Measurements from ENCODE around the gene THSD7A. TPM values are rescaled to one million over a fixed set of nuclear protein-coding genes. Genes with fewer than 3 reads are reported as not detected.

THSD7A gene
- total RNA-seq, 3 donors from 2014 or later (not counting 1 experiment from before 2014, with no cell fraction given) = 0.29 to 8.6 TPM; not detected in 1

DNA sequence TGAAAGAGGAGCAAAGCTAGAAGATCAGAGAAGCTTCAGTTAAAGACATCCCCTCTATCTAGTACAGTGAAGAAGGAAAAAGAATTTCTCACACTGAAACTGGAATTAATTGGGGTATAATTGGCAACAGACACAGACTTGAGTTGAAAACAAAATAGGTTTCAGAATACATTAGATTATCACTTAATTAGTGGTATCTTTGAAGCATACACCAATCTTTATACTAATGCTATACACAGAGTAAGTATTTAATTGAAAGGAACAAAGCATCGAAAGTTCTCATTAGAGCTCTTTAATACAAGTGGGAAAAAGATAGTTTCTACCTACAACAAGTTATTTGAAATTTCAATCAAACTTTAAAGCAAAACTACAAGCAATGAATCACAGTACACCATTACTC, 128.2 kb downstream of the THSD7A start:
- Histone ChIP-seq H3K36me3 (ENCODE audit: control insufficient read depth, insufficient read depth, low read length) (no peaks in the 10 kb centered on the region), H3K27ac (ENCODE audit: low read length) (no peak overlapping the region), H3K9me3 (ENCODE audit: control insufficient read depth, insufficient read depth, low read length) (no peaks in the 10 kb centered on the region), H3K27me3 (ENCODE audit: control insufficient read depth, insufficient read depth, low read length) (no peaks in the 10 kb centered on the region), H3K4me1 (ENCODE audit: control insufficient read depth, insufficient read depth, low read length) (no peaks in the 10 kb centered on the region), H3K4me3 (ENCODE audit: low read length) (no peak overlapping the region)
- TF ChIP-seq, protein P1, sequence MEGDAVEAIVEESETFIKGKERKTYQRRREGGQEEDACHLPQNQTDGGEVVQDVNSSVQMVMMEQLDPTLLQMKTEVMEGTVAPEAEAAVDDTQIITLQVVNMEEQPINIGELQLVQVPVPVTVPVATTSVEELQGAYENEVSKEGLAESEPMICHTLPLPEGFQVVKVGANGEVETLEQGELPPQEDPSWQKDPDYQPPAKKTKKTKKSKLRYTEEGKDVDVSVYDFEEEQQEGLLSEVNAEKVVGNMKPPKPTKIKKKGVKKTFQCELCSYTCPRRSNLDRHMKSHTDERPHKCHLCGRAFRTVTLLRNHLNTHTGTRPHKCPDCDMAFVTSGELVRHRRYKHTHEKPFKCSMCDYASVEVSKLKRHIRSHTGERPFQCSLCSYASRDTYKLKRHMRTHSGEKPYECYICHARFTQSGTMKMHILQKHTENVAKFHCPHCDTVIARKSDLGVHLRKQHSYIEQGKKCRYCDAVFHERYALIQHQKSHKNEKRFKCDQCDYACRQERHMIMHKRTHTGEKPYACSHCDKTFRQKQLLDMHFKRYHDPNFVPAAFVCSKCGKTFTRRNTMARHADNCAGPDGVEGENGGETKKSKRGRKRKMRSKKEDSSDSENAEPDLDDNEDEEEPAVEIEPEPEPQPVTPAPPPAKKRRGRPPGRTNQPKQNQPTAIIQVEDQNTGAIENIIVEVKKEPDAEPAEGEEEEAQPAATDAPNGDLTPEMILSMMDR (IDR thresholded peaks at IDR 0.05) = no peak
- Mint-ChIP-seq H3K9me3 (peaks cover 7 to 17% of the 10 kb centered on the region in 2 donors), H3K27me3 (ENCODE audit: low read depth in 2 of 2) (no peaks in the 10 kb centered on the region), H3K27ac (no peak overlapping the region), H3K4me1 (no peaks in the 10 kb centered on the region), H3K4me3 (no peak overlapping the region), H3K36me3 (no peaks in the 10 kb centered on the region)
- ATAC-seq (no peak), DNase-seq (no peak)
- intact Hi-C loops (cut with micrococcal nuclease) = no loop called here
- WGBS (ENCODE audit: insufficient coverage) = no CpG with 5 or more reads among the region's 1 CpG

DNA sequence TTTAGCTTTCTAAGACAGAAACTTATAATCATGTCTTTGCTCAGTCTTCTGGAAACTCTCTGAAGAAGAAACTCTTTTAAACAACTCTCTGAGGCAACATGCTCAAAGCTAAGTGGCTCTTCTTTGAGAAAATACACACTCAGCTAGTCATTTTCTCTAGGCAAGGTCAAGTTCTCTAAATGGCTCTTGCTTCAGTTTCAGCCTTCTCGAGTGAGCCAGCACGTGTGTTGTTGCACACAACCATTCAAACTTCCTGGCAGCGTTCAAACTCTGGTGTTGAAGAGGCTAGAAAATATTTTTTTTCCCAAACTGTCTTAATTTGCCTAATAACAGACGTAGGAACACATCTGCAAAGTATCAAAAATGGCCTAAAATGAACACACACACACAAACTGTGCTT, 129.1 kb downstream of the THSD7A start:
- no peaks in the 10 kb centered on the region for H3K27me3 ChIP-seq (ENCODE audit: control insufficient read depth, insufficient read depth, low read length)
- Mint-ChIP-seq H3K9me3 (peaks cover 8 to 13% of the 10 kb centered on the region in 2 donors), H3K36me3 (no peaks in the 10 kb centered on the region), H3K4me1 (no peaks in the 10 kb centered on the region), H3K4me3 (no peak overlapping the region), H3K27me3 (ENCODE audit: low read depth in 2 of 2) (no peaks in the 10 kb centered on the region), H3K27ac (no peak overlapping the region)
- intact Hi-C loops (cut with micrococcal nuclease) = no loop called here
- WGBS (ENCODE audit: insufficient coverage) = 59% methylated on average over 4 of the region's 4 CpGs
- H3K27ac ChIP-seq (ENCODE audit: low read length) = no peak overlapping the region
- H3K9me3 ChIP-seq (ENCODE audit: control insufficient read depth, insufficient read depth, low read length) = no peaks in the 10 kb centered on the region
- H3K36me3 ChIP-seq (ENCODE audit: control insufficient read depth, insufficient read depth, low read length) = no peaks in the 10 kb centered on the region
- ATAC-seq = no peak
- H3K4me1 ChIP-seq (ENCODE audit: control insufficient read depth, insufficient read depth, low read length) = no peaks in the 10 kb centered on the region
- TF ChIP-seq, protein P1 (IDR thresholded peaks at IDR 0.05) = no peak
- DNase-seq = no peak
- H3K4me3 ChIP-seq (ENCODE audit: low read length) = no peak overlapping the region

DNA sequence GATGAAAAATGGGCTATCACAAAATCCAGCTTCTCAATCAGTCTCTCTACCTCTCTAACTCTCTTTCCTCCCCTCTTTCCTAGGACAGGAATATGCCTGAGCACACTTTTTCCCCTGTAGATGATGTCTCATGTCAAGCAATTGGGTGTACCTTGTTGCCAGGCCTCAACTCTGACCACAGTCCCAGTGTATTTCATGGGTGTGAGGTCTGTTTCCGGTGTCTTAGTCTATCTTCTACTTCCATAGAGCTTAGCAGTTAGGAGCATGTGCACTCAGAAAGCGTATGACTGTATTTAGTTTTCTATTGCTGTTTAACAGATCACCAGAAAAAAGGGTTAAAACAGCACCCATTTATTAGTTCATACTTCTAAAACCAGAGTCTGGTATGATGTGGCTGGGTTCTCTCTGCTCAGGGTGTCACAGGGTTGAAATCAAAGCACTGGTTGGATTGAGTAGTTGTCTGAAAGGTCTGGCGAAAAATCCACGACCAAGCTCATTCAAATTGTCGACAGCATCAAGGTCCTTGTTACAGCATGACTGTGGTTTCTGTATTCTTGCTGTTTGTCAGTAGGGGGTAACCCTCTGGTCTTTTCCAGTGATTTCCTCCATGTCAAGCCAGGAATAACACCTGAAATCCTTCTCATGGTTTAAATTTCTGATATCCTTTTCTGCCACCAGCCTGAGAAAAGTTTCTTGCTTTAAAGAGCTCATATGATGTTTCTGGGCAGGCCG, 130.0 kb downstream of the THSD7A start:
- 85% methylated on average over 4 of the region's 6 CpGs for WGBS (ENCODE audit: insufficient coverage)
- no peaks in the 10 kb centered on the region for H3K27me3 ChIP-seq (ENCODE audit: control insufficient read depth, insufficient read depth, low read length)
- no peaks in the 10 kb centered on the region for H3K4me1 ChIP-seq (ENCODE audit: control insufficient read depth, insufficient read depth, low read length)
- no peak for ATAC-seq
- no peak for DNase-seq
- H3K36me3 Mint-ChIP-seq = no peaks in the 10 kb centered on the region
- H3K4me1 Mint-ChIP-seq = no peaks in the 10 kb centered on the region
- no peak overlapping the region for H3K4me3 ChIP-seq (ENCODE audit: low read length)
- intact Hi-C loops (cut with micrococcal nuclease) = no loop called here
- TF ChIP-seq, protein P1 (IDR thresholded peaks at IDR 0.05) = no peak
- H3K9me3 Mint-ChIP-seq = peaks cover 6 to 7% of the 10 kb centered on the region in 2 donors
- no peaks in the 10 kb centered on the region for H3K36me3 ChIP-seq (ENCODE audit: control insufficient read depth, insufficient read depth, low read length)
- H3K4me3 Mint-ChIP-seq = no peak overlapping the region
- H3K9me3 ChIP-seq (ENCODE audit: control insufficient read depth, insufficient read depth, low read length) = no peaks in the 10 kb centered on the region
- H3K27ac ChIP-seq (ENCODE audit: low read length) = no peak overlapping the region
- no peak overlapping the region for H3K27ac Mint-ChIP-seq
- no peaks in the 10 kb centered on the region for H3K27me3 Mint-ChIP-seq (ENCODE audit: low read depth in 2 of 2)

DNA sequence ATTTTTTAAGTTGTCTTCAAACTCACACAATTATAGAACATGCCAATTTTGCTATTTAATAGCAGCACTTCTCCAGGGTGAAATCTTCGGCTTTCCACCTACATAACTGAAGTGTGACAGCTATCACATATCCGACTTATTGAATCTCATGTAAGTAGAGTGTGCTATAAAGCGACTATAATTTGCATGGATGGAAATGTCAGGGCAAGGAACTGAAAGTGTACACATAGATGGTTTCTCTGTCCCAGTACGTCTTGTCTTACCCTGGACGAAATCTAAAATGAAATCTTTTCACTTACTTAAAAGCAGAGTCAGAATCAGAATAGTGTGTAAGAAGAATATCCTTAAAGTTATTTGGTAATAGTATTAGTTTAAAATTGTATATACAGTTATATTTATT, 132.3 kb downstream of the THSD7A start:
- intact Hi-C loops (cut with micrococcal nuclease) = no loop called here
- DNase-seq (no peak), ATAC-seq (no peak)
- Histone ChIP-seq H3K36me3 (ENCODE audit: control insufficient read depth, insufficient read depth, low read length) (no peaks in the 10 kb centered on the region), H3K4me1 (ENCODE audit: control insufficient read depth, insufficient read depth, low read length) (no peaks in the 10 kb centered on the region), H3K27ac (ENCODE audit: low read length) (no peak overlapping the region), H3K4me3 (ENCODE audit: low read length) (no peak overlapping the region), H3K9me3 (ENCODE audit: control insufficient read depth, insufficient read depth, low read length) (no peaks in the 10 kb centered on the region), H3K27me3 (ENCODE audit: control insufficient read depth, insufficient read depth, low read length) (no peaks in the 10 kb centered on the region)
- Mint-ChIP-seq H3K9me3 (peaks cover 9 to 13% of the 10 kb centered on the region in 2 donors), H3K4me1 (no peaks in the 10 kb centered on the region), H3K27ac (no peak overlapping the region), H3K4me3 (no peak overlapping the region), H3K27me3 (ENCODE audit: low read depth in 2 of 2) (no peaks in the 10 kb centered on the region), H3K36me3 (no peaks in the 10 kb centered on the region)
- TF ChIP-seq, protein P1 (IDR thresholded peaks at IDR 0.05) = no peak
- WGBS (ENCODE audit: insufficient coverage) = 76% methylated on average over 3 of the region's 5 CpGs

Data from natural killer cell (primary cell).